GM12878 (cell line): ENCODE results near the gene TAF6. TPM values are rescaled to one million over a fixed set of nuclear protein-coding genes. Genes with fewer than 3 reads are reported as not detected.

Source experiments
- ATAC-seq: fragments of 200-7000 bp; cut with Tn5 transposase; 3 replicates; pipeline ENCODE4 v1.9.1; 2020; ENCODE audit warnings: mild to moderate bottlenecking, moderate library complexity
- BruUV-seq: library from RNA; stranded (reverse); fragments of 400-500 nt; replicated peaks from 2 replicates; lab custom pipeline; 2021; lab: Mats Ljungman, UMichigan
- CTCF ChIA-PET: fragments of 300-600 bp; sonication (Branson Sonifier 250); formaldehyde crosslinking; extraction: SDS; loops from one replicate; lab custom pipeline; 2021; ENCODE audit warnings: inconsistent platforms; lab: Yijun Ruan, JAX
- POLR2A ChIA-PET: fragments of 350-600 bp; formaldehyde crosslinking; extraction: SDS; loops from one replicate; lab custom pipeline; 2021; ENCODE audit warnings: inconsistent platforms; lab: Charles Lee
- RAD21 ChIA-PET: fragments of 300-600 bp; sonication (Branson Sonifier 250); formaldehyde crosslinking; loops from one replicate; lab custom pipeline; 2023; ENCODE audit warnings: antibody characterized with exemption; ENCODE audit not compliant: unreplicated experiment; lab: Charles Lee
- SMC1A ChIA-PET: fragments of 300-600 bp; sonication (Branson Sonifier 250); formaldehyde crosslinking; loops from one replicate; lab custom pipeline; 2023; ENCODE audit not compliant: unreplicated experiment, uncharacterized antibody; lab: Charles Lee
- DNase-seq: peaks from one replicate; pipeline ENCODE4 v3.0.0-alpha.2; 2011; ENCODE audit warnings: low read depth, low spot score
- FAIRE-seq: peaks from 3 replicates; lab custom pipeline; 2011; peaks lifted over from hg19 to GRCh38; lab: Jason Lieb, UNC
- H2AFZ ChIP-seq: 2 replicates; pipeline ENCODE4 v1.6.0; 2011; ENCODE audit warnings: low read depth, low read length, control low read depth; ENCODE audit not compliant: control insufficient read depth
- H3K27ac ChIP-seq: 2 replicates; pipeline ENCODE4 v1.5.1; 2011; ENCODE audit warnings: control low read depth; ENCODE audit not compliant: control insufficient read depth, insufficient read depth
- H3K27me3 ChIP-seq, 2 experiments: replicated peaks in 1 of 2; 2 replicates each; pipeline versions ENCODE4 v1.6.0 to v1.6.1; 2011; ENCODE audit warnings: low read length in 1 of 2; ENCODE audit not compliant: control insufficient read depth in 2 of 2, insufficient read depth in 2 of 2
- H3K36me3 ChIP-seq, 2 experiments: 2 replicates each; pipeline ENCODE4 v1.5.1; 2011; ENCODE audit warnings: low read length in 1 of 2; ENCODE audit not compliant: control insufficient read depth in 2 of 2, insufficient read depth in 2 of 2
- H3K4me1 ChIP-seq: 2 replicates; pipeline ENCODE4 v1.6.1; 2011; ENCODE audit warnings: mild to moderate bottlenecking, low read length, moderate library complexity, mixed read lengths; ENCODE audit not compliant: control insufficient read depth, insufficient read depth
- H3K4me2 ChIP-seq: 2 replicates; pipeline ENCODE4 v1.6.0; 2011; ENCODE audit warnings: control low read depth; ENCODE audit not compliant: control insufficient read depth, insufficient read depth
- H3K4me3 ChIP-seq: fragments of 200-600 bp; sonication (generic); 2 replicates; pipeline ENCODE4 v1.5.1; 2016
- H3K79me2 ChIP-seq: 2 replicates; pipeline ENCODE4 v1.6.0; 2011; ENCODE audit warnings: low read length; ENCODE audit not compliant: control insufficient read depth, insufficient read depth
- H3K9ac ChIP-seq: 2 replicates; pipeline ENCODE4 v1.8.0; 2011; ENCODE audit warnings: low read length, control low read depth, mixed read lengths; ENCODE audit not compliant: control insufficient read depth, insufficient read depth
- H3K9me3 ChIP-seq: replicated peaks from 3 replicates; pipeline ENCODE4 v1.5.1; 2011; ENCODE audit warnings: mild to moderate bottlenecking, low read length; ENCODE audit not compliant: control insufficient read depth, insufficient read depth
- H4K20me1 ChIP-seq: 2 replicates; pipeline ENCODE4 v1.6.0; 2011; ENCODE audit not compliant: control insufficient read depth, insufficient read depth
- CBFB ChIP-seq: IDR thresholded peaks from 2 replicates; pipeline ENCODE4 v1.6.1; 2016; ENCODE audit warnings: antibody characterized with exemption, low read depth
- IRF4 ChIP-seq: IDR thresholded peaks from 2 replicates; pipeline ENCODE4 v1.6.1; 2011; ENCODE audit warnings: low read depth, low read length
- JUNB ChIP-seq: IDR thresholded peaks from 2 replicates; pipeline ENCODE4 v1.6.1; 2016; ENCODE audit warnings: antibody characterized with exemption, mild to moderate bottlenecking
- NFIC ChIP-seq: IDR thresholded peaks from 2 replicates; pipeline ENCODE4 v1.6.1; 2012; ENCODE audit warnings: low read depth, mild to moderate bottlenecking, inconsistent platforms, low read length, moderate library complexity
- WGBS: methylation state at CpG from one replicate; pipeline ENCODE4 v1.1.6; 2016; ENCODE audit warnings: low lambda C conversion rate; ENCODE audit not compliant: insufficient replicate concordance, insufficient coverage; ENCODE audit errors: missing lambda C conversion rate; 5-methylcytosine and 5-hydroxymethylcytosine counted together
- in situ Hi-C: fragments of 300-500 bp; cut with MboI; formaldehyde crosslinking; loops from 9 replicates; pipeline ENCODE4 v1.14.3; 2018; ENCODE audit warnings: mixed read lengths
- intact Hi-C: fragments of 100-400 bp; cut with micrococcal nuclease; formaldehyde crosslinking; loops from one replicate; pipeline ENCODE4 v1.14.2; 2022; ENCODE audit not compliant: unreplicated experiment
- polyA plus RNA-seq, 11 experiments: library from polyadenylated mRNA; depleted of rRNA in 4 of 11; unstranded in 6 of 11; stranded (reverse) in 5 of 11; fragments of >200 nt; fragmentation: Nextera tagmentation in 4 of 11; fragmentation: Illumina TruSeq in 1 of 11; extraction: Ambion mirVana in 4 of 11; extraction: Trizol in 1 of 11; gene quantifications; 1 replicate in 1 of 11; 2 replicates in 10 of 11; pipeline versions ENCODE4 v1.2.1 to v1.2.3, GENCODE V29; 2011 to 2016; ENCODE audit warnings: inconsistent platforms in 2 of 11, missing spikeins in 2 of 11, low read depth in 1 of 11
- total RNA-seq, 4 experiments: library from RNA; depleted of rRNA in 3 of 4; stranded (reverse); fragments of >200 nt in 3 of 4; fragmentation: Illumina TruSeq in 1 of 4; extraction: Trizol in 1 of 4; gene quantifications; 2 replicates each; pipeline versions ENCODE4 v1.2.1 to v1.2.3, GENCODE V29; 2013 to 2021
- TF ChIP-seq, protein P1 (sequence below): fragments of 450-650 bp; IDR thresholded peaks from 2 replicates; pipeline ENCODE4 v1.6.1; 2014; ENCODE audit warnings: mild to moderate bottlenecking

The TAF6 gene
- total and polyA plus RNA-seq, 10 of the 15 experiments (the other 5 are each of a cell fraction or from before 2014, with no cell fraction given): 0.27 to 42.6 (median 17.0) TPM

DNA sequence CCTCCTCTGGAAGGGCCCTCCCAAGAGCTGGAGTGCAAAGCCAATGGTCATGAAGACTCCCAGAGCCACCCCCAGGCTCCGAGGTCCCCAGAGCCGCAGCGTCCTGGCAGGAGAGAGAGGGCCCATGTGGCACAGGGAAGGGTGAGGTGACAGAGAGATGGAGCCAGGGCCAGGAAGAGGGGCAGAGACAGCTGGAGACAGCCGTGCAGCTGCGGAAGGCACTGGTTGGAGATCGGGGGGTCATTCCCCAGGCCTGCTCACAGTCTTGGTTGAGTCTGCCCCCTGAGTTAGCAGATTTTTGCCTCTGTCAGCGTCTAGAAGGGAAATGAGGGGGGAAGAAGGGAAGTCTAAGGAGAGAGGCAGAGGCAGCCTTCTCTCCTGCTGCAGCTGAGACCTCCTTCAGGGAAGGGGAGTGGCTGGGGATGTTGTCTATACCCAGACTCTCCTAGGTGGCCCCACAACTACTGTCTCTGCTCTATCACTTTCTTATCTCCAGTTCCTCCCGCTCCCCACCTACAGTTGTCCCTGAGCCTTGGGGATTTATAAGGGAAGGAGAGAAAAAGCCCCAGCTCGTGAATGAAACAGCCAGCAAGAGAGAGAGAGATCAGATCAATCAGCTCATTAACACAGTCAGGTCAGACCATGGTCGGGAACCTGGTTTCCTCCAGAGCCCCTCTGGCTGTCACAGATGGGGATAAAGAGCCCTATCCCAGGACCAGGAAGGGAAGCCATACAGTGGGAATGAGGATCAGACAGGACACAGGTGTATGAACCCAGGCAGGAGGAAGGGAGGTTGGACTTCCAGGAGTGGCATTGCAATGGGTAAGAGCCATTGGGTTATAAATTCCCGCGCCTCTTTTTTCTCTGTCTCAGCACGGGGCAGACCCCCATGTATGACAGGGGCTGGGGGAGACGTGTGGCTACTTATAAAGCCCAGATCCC, 48.1 kb upstream of the TAF6 start:
- intact Hi-C loops: no loop called here
- peaks cover 4 to 6% of the 10 kb centered on the region in 2 experiments; a peak in 3 of 4 replicates for H3K27me3 ChIP-seq
- POLR2A ChIA-PET: interaction anchor here (0.6 to 3.3 kb wide), 8 partner anchors 10 to 67 kb away, joined by 3 to 11 read pairs (median 3); partner anchors contain the start of genes GPC2, LAMTOR4 and STAG3

More for the DNA sequence above, 48.1 kb upstream of the TAF6 start:
- no TSS peak for BruUV-seq
- peak overlapping the region; percentile 41; the same call in 1 of the 2 replicates for H3K9ac ChIP-seq
- no peak for TF ChIP-seq CBFB
- no peak for TF ChIP-seq NFIC
- no peak for TF ChIP-seq IRF4
- TF ChIP-seq, protein P1, sequence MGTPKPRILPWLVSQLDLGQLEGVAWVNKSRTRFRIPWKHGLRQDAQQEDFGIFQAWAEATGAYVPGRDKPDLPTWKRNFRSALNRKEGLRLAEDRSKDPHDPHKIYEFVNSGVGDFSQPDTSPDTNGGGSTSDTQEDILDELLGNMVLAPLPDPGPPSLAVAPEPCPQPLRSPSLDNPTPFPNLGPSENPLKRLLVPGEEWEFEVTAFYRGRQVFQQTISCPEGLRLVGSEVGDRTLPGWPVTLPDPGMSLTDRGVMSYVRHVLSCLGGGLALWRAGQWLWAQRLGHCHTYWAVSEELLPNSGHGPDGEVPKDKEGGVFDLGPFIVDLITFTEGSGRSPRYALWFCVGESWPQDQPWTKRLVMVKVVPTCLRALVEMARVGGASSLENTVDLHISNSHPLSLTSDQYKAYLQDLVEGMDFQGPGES: no peak
- no peak for TF ChIP-seq JUNB
- H3K4me2 ChIP-seq: peak overlapping the region; percentile 66
- H3K4me3 ChIP-seq: peak overlapping the region; percentile 60
- ChIA-PET CTCF (interaction anchor here (0.9 to 2.1 kb wide), 9 partner anchors 8 to 54 kb away, joined by 3 to 8 read pairs (median 5); partner anchors contain the start of genes LAMTOR4 and TRAPPC14), SMC1A (interaction anchor here (1.1 to 2.0 kb wide), 6 partner anchors 13 to 54 kb away, joined by 3 to 7 read pairs (median 4); partner anchors contain the start of gene LAMTOR4), RAD21 (interaction anchor here (0.8 to 1.9 kb wide), 10 partner anchors 10 to 241 kb away, joined by 3 to 7 read pairs (median 4); partner anchors contain the start of genes GPC2, LAMTOR4 and STAG3)
- H2AFZ ChIP-seq: peak overlapping the region; percentile 39
- H4K20me1 ChIP-seq: no peaks in the 10 kb centered on the region
- peaks cover 49% of the 10 kb centered on the region for H3K4me1 ChIP-seq
- 14% methylated on average over 12 of the region's 14 CpGs for WGBS
- DNase-seq (no peak), ATAC-seq (peak; percentile 14; the same call in 1 of the 3 replicates), FAIRE-seq (peak; percentile 38)
- no peaks in the 10 kb centered on the region for H3K79me2 ChIP-seq
- no peaks in the 10 kb centered on the region for H3K9me3 ChIP-seq
- in situ Hi-C loops: no loop called here
- H3K36me3 ChIP-seq: no peaks in the 10 kb centered on the region
- no peak overlapping the region for H3K27ac ChIP-seq
